H1 (cell line): ENCODE measurements around the gene STK11. TPM values are rescaled to one million over a fixed set of nuclear protein-coding genes. Genes with fewer than 3 reads are reported as not detected.
A peak's percentile ranks its signal among the peaks of the same experiment; 100 is the strongest.

ENCODE experiments used
- CTCF ChIA-PET: fragments of 300-600 bp; sonication (Branson Sonifier 250); formaldehyde crosslinking; loops from one replicate; lab custom pipeline; 2021; ENCODE audit not compliant: partially characterized antibody; lab: Charles Lee
- POLR2A ChIA-PET: fragments of 300-600 bp; sonication (Branson Sonifier 250); formaldehyde crosslinking; loops from one replicate; lab custom pipeline; 2021; ENCODE audit warnings: inconsistent platforms; ENCODE audit not compliant: partially characterized antibody; lab: Charles Lee
- DNase-seq, 2 experiments: peaks; one replicate each; pipeline versions ENCODE4 v3.0.0 to v3.0.0-alpha.2; 2010 to 2022; ENCODE audit warnings: low spot score in 2 of 2, low read depth in 1 of 2, mixed read lengths in 1 of 2
- FAIRE-seq: peaks from 2 replicates; lab custom pipeline; 2011; peaks lifted over from hg19 to GRCh38; lab: Jason Lieb, UNC
- H2AFZ ChIP-seq: 2 replicates; pipeline ENCODE4 v1.8.1; 2012; ENCODE audit warnings: low read length, inconsistent platforms
- H2AK5ac ChIP-seq: 2 replicates; pipeline ENCODE4 v1.6.1; 2013; ENCODE audit warnings: low read depth, low read length
- H2BK120ac ChIP-seq: replicated peaks from 2 replicates; pipeline ENCODE3; 2013; ENCODE audit warnings: low read depth, low read length, inconsistent platforms
- H2BK12ac ChIP-seq: 2 replicates; pipeline ENCODE4 v1.6.1; 2013; ENCODE audit warnings: low read depth, low read length
- H2BK15ac ChIP-seq: 2 replicates; pipeline ENCODE4 v1.6.1; 2013; ENCODE audit warnings: low read length
- H2BK20ac ChIP-seq: 2 replicates; pipeline ENCODE4 v1.6.1; 2013; ENCODE audit warnings: low read length
- H2BK5ac ChIP-seq: 2 replicates; pipeline ENCODE4 v1.6.1; 2013; ENCODE audit warnings: low read depth, low read length
- H3K14ac ChIP-seq: 2 replicates; pipeline ENCODE4 v1.6.1; 2013; ENCODE audit warnings: inconsistent platforms; ENCODE audit not compliant: insufficient read length
- H3K18ac ChIP-seq: 2 replicates; pipeline ENCODE4 v1.6.1; 2013; ENCODE audit warnings: low read length; ENCODE audit errors: extremely low read depth
- H3K23ac ChIP-seq: 2 replicates; pipeline ENCODE4 v1.6.1; 2013; ENCODE audit warnings: inconsistent platforms; ENCODE audit not compliant: insufficient read length
- H3K23me2 ChIP-seq: 2 replicates; pipeline ENCODE4 v1.6.1; 2013; ENCODE audit warnings: low read depth, low read length
- H3K27ac ChIP-seq: 2 replicates; pipeline ENCODE4 v1.6.1; 2011; ENCODE audit warnings: low read depth, low read length, inconsistent platforms
- H3K27me3 ChIP-seq, 4 experiments: replicated peaks in 1 of 4; 1 replicate in 1 of 4; 2 replicates in 3 of 4; pipeline versions ENCODE4 v1.6.1 to v1.8.1; 2011 to 2013; ENCODE audit warnings: low read length in 3 of 4, mild to moderate bottlenecking in 3 of 4, inconsistent platforms in 2 of 4, mixed read lengths in 2 of 4, moderate library complexity in 1 of 4; ENCODE audit not compliant: control insufficient read depth in 3 of 4, insufficient read depth in 3 of 4; ENCODE audit errors: extremely low read depth in 1 of 4
- H3K36me3 ChIP-seq, 4 experiments: 2 replicates each; pipeline versions ENCODE4 v1.6.1 to v1.8.1; 2011 to 2013; ENCODE audit warnings: mild to moderate bottlenecking in 4 of 4, low read length in 3 of 4, moderate library complexity in 2 of 4, control low read depth in 1 of 4, inconsistent platforms in 1 of 4; ENCODE audit not compliant: insufficient read depth in 4 of 4, control insufficient read depth in 2 of 4
- H3K4ac ChIP-seq: replicated peaks from 2 replicates; pipeline ENCODE3; 2013; ENCODE audit warnings: low read length, low read depth, mixed read lengths, inconsistent platforms; ENCODE audit not compliant: insufficient read length
- H3K4me1 ChIP-seq, 4 experiments: replicated peaks in 1 of 4; 1 replicate in 1 of 4; 2 replicates in 3 of 4; pipeline versions ENCODE4 v1.6.1 to v1.8.1; 2011 to 2013; ENCODE audit warnings: low read length in 3 of 4, inconsistent platforms in 2 of 4, mixed read lengths in 1 of 4; ENCODE audit not compliant: insufficient read depth in 4 of 4, control insufficient read depth in 3 of 4
- H3K4me2 ChIP-seq, 2 experiments: 2 replicates each; pipeline versions ENCODE4 v1.6.1 to v1.8.1; 2011 to 2013; ENCODE audit warnings: low read depth in 2 of 2, low read length in 2 of 2, control low read depth in 1 of 2, inconsistent platforms in 1 of 2, mild to moderate bottlenecking in 1 of 2; ENCODE audit not compliant: insufficient read depth in 1 of 2
- H3K4me3 ChIP-seq, 4 experiments: fragments of 200-600, 300-600 bp in 1 of 4; sonication (generic), shearing (Covaris generic), sonication (Bioruptor Twin) in 1 of 4; 2 replicates each; pipeline versions ENCODE4 v1.5.1 to v1.8.1; 2011 to 2016; ENCODE audit warnings: low read length in 4 of 4, low read depth in 3 of 4, control low read depth in 2 of 4, inconsistent platforms in 2 of 4, mild to moderate bottlenecking in 2 of 4, mixed read lengths in 1 of 4, moderate library complexity in 1 of 4; ENCODE audit not compliant: insufficient read depth in 2 of 4; ENCODE audit errors: extremely low read depth in 1 of 4
- H3K56ac ChIP-seq: replicated peaks from 2 replicates; pipeline ENCODE3; 2013; ENCODE audit warnings: low read depth, mild to moderate bottlenecking, mixed read lengths, low read length, inconsistent platforms; ENCODE audit not compliant: insufficient read length
- H3K79me1 ChIP-seq: 2 replicates; pipeline ENCODE4 v1.6.1; 2013; ENCODE audit warnings: low read depth, low read length, control low read depth
- H3K79me2 ChIP-seq, 2 experiments: 2 replicates each; pipeline versions ENCODE4 v1.6.1 to v1.8.1; 2012 to 2013; ENCODE audit warnings: low read length in 2 of 2, mild to moderate bottlenecking in 2 of 2, inconsistent platforms in 1 of 2; ENCODE audit not compliant: insufficient read depth in 2 of 2, control insufficient read depth in 1 of 2
- H3K9ac ChIP-seq, 4 experiments: replicated peaks in 1 of 4; 1 replicate in 1 of 4; 2 replicates in 3 of 4; pipeline versions ENCODE4 v1.6.1 to v1.8.1; 2011 to 2013; ENCODE audit warnings: low read depth in 3 of 4, low read length in 3 of 4, control low read depth in 2 of 4, mild to moderate bottlenecking in 2 of 4, moderate library complexity in 2 of 4, inconsistent platforms in 1 of 4; ENCODE audit errors: extremely low read depth in 1 of 4
- H3K9me3 ChIP-seq, 2 experiments: 2 replicates each; pipeline versions ENCODE4 v1.6.1 to v1.8.1; 2012 to 2013; ENCODE audit warnings: mild to moderate bottlenecking in 2 of 2, moderate library complexity in 2 of 2, control low read depth in 1 of 2, inconsistent platforms in 1 of 2, low read depth in 1 of 2, low read length in 1 of 2, mixed read lengths in 1 of 2; ENCODE audit not compliant: insufficient read depth in 2 of 2
- H4K20me1 ChIP-seq, 2 experiments: replicated peaks in 1 of 2; 2 replicates each; pipeline versions ENCODE3 to v1.8.1; 2011 to 2013; ENCODE audit warnings: inconsistent platforms in 2 of 2, low read length in 2 of 2, mild to moderate bottlenecking in 1 of 2; ENCODE audit not compliant: insufficient read depth in 2 of 2, control insufficient read depth in 1 of 2
- H4K5ac ChIP-seq: 2 replicates; pipeline ENCODE4 v1.6.1; 2013; ENCODE audit warnings: low read length, low read depth, mixed read lengths, inconsistent platforms; ENCODE audit not compliant: insufficient read length
- H4K8ac ChIP-seq: 2 replicates; pipeline ENCODE4 v1.8.0; 2013; ENCODE audit warnings: mild to moderate bottlenecking, moderate library complexity, low read length, inconsistent platforms; ENCODE audit not compliant: insufficient read depth; ENCODE audit errors: extremely low read depth
- H4K91ac ChIP-seq: replicated peaks from 2 replicates; pipeline ENCODE3; 2013; ENCODE audit warnings: low read length, mixed read lengths, inconsistent platforms; ENCODE audit not compliant: insufficient read length
- ASH2L ChIP-seq: fragments of 200-600, 300-600 bp; sonication (generic); IDR thresholded peaks from one replicate; pipeline ENCODE4 v1.7.1; 2017; ENCODE audit warnings: low read length
- CHD2 ChIP-seq: IDR thresholded peaks from 2 replicates; pipeline ENCODE4 v1.6.1; 2012; ENCODE audit warnings: low read length, improper control_type of control experiment
- EZH2 ChIP-seq: fragments of 200-600 bp; sonication (generic); IDR thresholded peaks from 2 replicates; pipeline ENCODE4 v1.7.1; 2012; ENCODE audit warnings: low read depth, mild to moderate bottlenecking, moderate library complexity, low read length, inconsistent platforms; ENCODE audit not compliant: severe bottlenecking
- GABPA ChIP-seq: IDR thresholded peaks from 2 replicates; pipeline ENCODE4 v1.6.1; 2011; ENCODE audit warnings: mild to moderate bottlenecking, low read length, moderate library complexity, borderline replicate concordance; ENCODE audit not compliant: insufficient read depth
- JUN ChIP-seq: IDR thresholded peaks from 2 replicates; pipeline ENCODE4 v1.6.1; 2011; ENCODE audit warnings: low read depth, mild to moderate bottlenecking, improper control_type of control experiment, low read length
- POLR2A ChIP-seq, 2 experiments: IDR thresholded peaks; 1 replicate in 1 of 2; 2 replicates in 1 of 2; pipeline ENCODE4 v1.6.1; 2011; ENCODE audit warnings: low read depth in 2 of 2, low read length in 2 of 2, mild to moderate bottlenecking in 2 of 2; ENCODE audit errors: control extremely low read depth in 1 of 2
- RBBP5 ChIP-seq: IDR thresholded peaks from 2 replicates; pipeline ENCODE4 v1.7.1; 2012; ENCODE audit warnings: low read depth, mild to moderate bottlenecking, inconsistent platforms, low read length, moderate library complexity, borderline replicate concordance
- RFX5 ChIP-seq: IDR thresholded peaks from 2 replicates; pipeline ENCODE4 v1.6.1; 2011; ENCODE audit warnings: low read depth, low read length, improper control_type of control experiment, borderline replicate concordance
- RNF2 ChIP-seq: fragments of 200-900, 300-1000 bp; sonication (generic); IDR thresholded peaks from 2 replicates; pipeline ENCODE4 v1.7.1; 2016; ENCODE audit warnings: borderline replicate concordance, low read depth, mild to moderate bottlenecking, antibody characterized with exemption, low read length; ENCODE audit not compliant: poor library complexity, severe bottlenecking; ENCODE audit errors: missing control alignments
- SRF ChIP-seq: IDR thresholded peaks from 2 replicates; pipeline ENCODE4 v1.6.1; 2011; ENCODE audit warnings: mild to moderate bottlenecking, low read depth, low read length, moderate library complexity
- TEAD4 ChIP-seq: IDR thresholded peaks from 2 replicates; pipeline ENCODE4 v1.6.1; 2012; ENCODE audit warnings: low read depth, low read length, inconsistent platforms, mixed read lengths
- WGBS, 2 experiments: shearing (Covaris generic) in 1 of 2; methylation state at CpG; one replicate each; pipeline versions ENCODE4 v1.1.6 to v1.1.7; 2013 to 2015; ENCODE audit warnings: low lambda C conversion rate in 2 of 2, mixed read lengths in 2 of 2, inconsistent platforms in 1 of 2, low coverage in 1 of 2, missing lambda C conversion rate in 1 of 2; ENCODE audit not compliant: insufficient replicate concordance in 2 of 2, insufficient coverage in 1 of 2, insufficient read length in 1 of 2; ENCODE audit errors: extremely low coverage in 1 of 2, missing lambda C conversion rate in 1 of 2; 5-methylcytosine and 5-hydroxymethylcytosine counted together
- polyA plus RNA-seq, 7 experiments: library from polyadenylated mRNA; depleted of rRNA in 3 of 7; stranded (reverse) in 5 of 7; unstranded in 2 of 7; fragments of >200 nt in 5 of 7; fragments of 200-250 nt in 2 of 7; gene quantifications; 1 replicate in 5 of 7; 2 replicates in 1 of 7; 4 replicates in 1 of 7; pipeline versions ENCODE4 v1.2.1 to v1.2.3, GENCODE V29; 2011 to 2013; ENCODE audit warnings: missing spikeins in 2 of 7, mixed read lengths in 2 of 7
- total RNA-seq: library from RNA; stranded (reverse); fragmentation: NEBNext Ultra II Directional; extraction: Animal tissue kit (Norgen Biotek cat#: 25700); gene quantifications from 2 replicates; pipeline ENCODE4 v1.2.1, GENCODE V29; 2021

The STK11 gene
- total and polyA plus RNA-seq, 2 of the 8 experiments (the other 6 are each of a cell fraction or from before 2014, with no cell fraction given), result 45.3 to 70.7 TPM

DNA sequence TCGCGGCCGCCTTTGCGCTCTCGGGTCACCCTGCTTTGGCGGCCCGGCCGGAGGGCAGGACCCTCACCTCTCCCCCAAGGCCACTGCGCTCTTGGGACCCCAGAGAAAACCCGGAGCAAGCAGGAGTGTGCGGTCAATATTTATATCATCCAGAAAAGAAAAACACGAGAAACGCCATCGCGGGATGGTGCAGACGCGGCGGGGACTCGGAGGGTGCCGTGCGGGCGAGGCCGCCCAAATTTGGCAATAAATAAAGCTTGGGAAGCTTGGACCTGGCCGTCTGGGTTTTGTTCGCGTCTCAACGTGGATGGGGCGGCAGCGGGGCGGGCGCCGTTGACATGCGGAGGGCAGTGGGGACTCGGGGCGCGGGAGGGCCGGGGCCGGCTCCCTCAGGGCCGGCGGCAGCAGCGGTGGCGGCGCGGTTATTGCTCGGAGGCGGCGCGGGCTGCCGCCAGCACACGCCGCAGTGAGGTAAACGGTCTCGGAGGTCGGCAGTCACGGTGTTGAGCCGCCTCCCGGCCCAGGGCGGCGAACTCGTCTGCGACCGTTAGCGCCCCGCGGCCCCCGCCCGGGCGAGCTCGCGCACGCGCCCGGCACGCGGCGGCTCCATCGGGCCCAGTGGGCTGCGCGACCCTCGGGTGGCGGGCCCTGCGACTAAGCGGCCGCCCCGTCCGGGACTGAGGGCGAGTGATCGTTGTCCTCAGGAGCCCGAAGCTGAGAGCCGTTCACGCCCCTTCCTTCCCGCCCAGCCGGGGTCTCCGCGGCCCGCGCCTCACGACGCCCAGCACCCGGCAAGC lies 22.8 kb downstream of the STK11 start:
- TF ChIP-seq ASH2L (no peak), EZH2 (no peak), GABPA (0 out of 2 replicates have a peak, but pooled peaks have one; percentile 10), RNF2 (no peak), CHD2 (no peak), TEAD4 (no peak), SRF (0 out of 2 replicates have a peak, but pooled peaks have one; percentile 21), RBBP5 (no peak), RFX5 (no peak), POLR2A (IDR thresholded peaks at IDR 0.05; ENCODE audit: control extremely low read depth in 1 of 2, low read depth in 2 of 2, low read length in 2 of 2) (no peak), JUN (no peak)
- TF ChIP-seq, all 59 proteins: peak for 2
- no peak overlapping the region for H3K9ac ChIP-seq

More for the DNA sequence above, 22.8 kb downstream of the STK11 start:
- H2BK5ac ChIP-seq, result no peak overlapping the region
- H3K79me2 ChIP-seq, result no peaks in the 10 kb centered on the region
- no peak overlapping the region for H3K27ac ChIP-seq
- H4K5ac ChIP-seq, result no peak overlapping the region
- H3K36me3 ChIP-seq, result peaks cover 2 to 65% (median 4%) of the 10 kb centered on the region in 4 experiments; a peak in 6 of 8 replicates
- H4K20me1 ChIP-seq, result peaks cover 8 to 15% of the 10 kb centered on the region in 2 experiments
- no peaks in the 10 kb centered on the region for H3K27me3 ChIP-seq
- H2AK5ac ChIP-seq, result no peak overlapping the region
- no peak overlapping the region for H3K14ac ChIP-seq
- H3K4me1 ChIP-seq, result peaks cover 0 to 2% (median 0%) of the 10 kb centered on the region in 4 experiments; a peak in 2 of 7 replicates
- no peak overlapping the region for H4K91ac ChIP-seq
- no peak overlapping the region for H3K4me2 ChIP-seq
- no peak for FAIRE-seq
- H3K56ac ChIP-seq, result no peak overlapping the region
- no peaks in the 10 kb centered on the region for H3K9me3 ChIP-seq
- ChIA-PET POLR2A (interaction anchor here (1.0 to 2.4 kb wide), 15 partner anchors 8 to 292 kb away, joined by 3 to 16 read pairs (median 4); partner anchors contain the start of genes ATP5F1D, CBARP and CIRBP), CTCF (interaction anchor here (1.7 kb wide), 1 partner anchor 8 kb away, joined by 6 read pairs; no protein-coding TSS in a partner anchor)
- H3K23ac ChIP-seq, result no peak overlapping the region
- no peaks in the 10 kb centered on the region for H3K23me2 ChIP-seq
- no peak for DNase-seq
- no peak overlapping the region for H3K4me3 ChIP-seq
- no peak overlapping the region for H2BK120ac ChIP-seq
- 96% methylated on average over 63 of the region's 100 CpGs; no CpG with 5 or more reads in 1 of the 2 experiments for WGBS, 2 experiments
- H2BK12ac ChIP-seq, result no peak overlapping the region
- H2BK15ac ChIP-seq, result no peak overlapping the region
- H3K79me1 ChIP-seq, result no peaks in the 10 kb centered on the region; the same call in 1 of the 2 replicates
- H3K18ac ChIP-seq, result no peak overlapping the region
- H2AFZ ChIP-seq, result no peak overlapping the region
- H4K8ac ChIP-seq, result peak overlapping the region; percentile 51; the same call in 1 of the 2 replicates
- no peak overlapping the region for H3K4ac ChIP-seq
- no peak overlapping the region for H2BK20ac ChIP-seq
